ENCODE measurements around the gene PDSS2.

- no peak for TF ChIP-seq CTCF (IDR thresholded peaks at IDR 0.05)
- TF ChIP-seq POLR2A (IDR thresholded peaks at IDR 0.05), result no peak
Measured at GRCh38 chr6:107218142-107218541, 241.2 kb downstream of the PDSS2 start.

Data from body of pancreas (tissue), 4 donors.